ENCODE data around the gene CLCN3. TPM values are rescaled to one million over a fixed set of nuclear protein-coding genes. Genes with fewer than 3 reads are reported as not detected.
A peak's percentile ranks its signal among the peaks of the same experiment; 100 is the strongest.

CLCN3 gene
- total RNA-seq, 3 donors from 2014 or later (not counting 1 experiment from before 2014, with no cell fraction given) = 20.7 to 26.0 (median 21.0) TPM

GRCh38 chr4:169682372-169683047 lies 62.1 kb downstream of the CLCN3 start:
- no peaks in the 10 kb centered on the region for H3K9me3 ChIP-seq (ENCODE audit: control insufficient read depth, insufficient read depth, low read length)
- H3K27ac ChIP-seq (ENCODE audit: low read length) = no peak overlapping the region
- no peaks in the 10 kb centered on the region for H3K27me3 Mint-ChIP-seq (ENCODE audit: low read depth in 2 of 2)
- intact Hi-C loops (cut with micrococcal nuclease) = no loop called here
- WGBS (ENCODE audit: insufficient coverage) = 100% methylated on average over 2 of the region's 4 CpGs
- H3K27ac Mint-ChIP-seq = no peak overlapping the region
- H3K9me3 Mint-ChIP-seq = no peaks in the 10 kb centered on the region
- ATAC-seq (no peak), DNase-seq (no peak)
- H3K36me3 Mint-ChIP-seq = no peaks in the 10 kb centered on the region
- no peaks in the 10 kb centered on the region for H3K27me3 ChIP-seq (ENCODE audit: control insufficient read depth, insufficient read depth, low read length)
- no peaks in the 10 kb centered on the region for H3K36me3 ChIP-seq (ENCODE audit: control insufficient read depth, insufficient read depth, low read length)
- no peak overlapping the region for H3K4me3 Mint-ChIP-seq
- H3K4me1 Mint-ChIP-seq = peaks cover 0 to 3% of the 10 kb centered on the region in 2 donors
- no peak for TF ChIP-seq CTCF (IDR thresholded peaks at IDR 0.05)
- H3K4me3 ChIP-seq (ENCODE audit: low read length) = no peak overlapping the region
- no peaks in the 10 kb centered on the region for H3K4me1 ChIP-seq (ENCODE audit: control insufficient read depth, insufficient read depth, low read length)

DNA sequence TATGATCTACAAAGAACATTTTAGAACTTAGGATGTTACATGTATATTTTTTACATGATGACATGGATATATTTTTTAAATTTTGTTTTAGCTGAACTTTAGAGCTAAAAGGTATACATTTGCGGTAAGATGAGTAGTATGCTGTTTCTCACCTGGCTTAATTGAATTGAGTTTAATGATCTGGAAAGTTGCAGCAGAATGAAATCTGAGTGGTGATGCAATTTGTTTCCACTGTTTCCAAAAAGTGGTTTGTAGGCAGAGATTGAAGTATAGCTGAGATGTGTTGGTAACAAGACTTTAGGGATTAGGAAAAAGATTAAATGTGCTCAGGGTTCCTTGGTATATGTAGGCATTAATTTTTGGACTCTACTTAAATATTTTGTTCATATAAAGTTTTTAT lies 69.3 kb downstream of the CLCN3 start:
- no peaks in the 10 kb centered on the region for H3K27me3 Mint-ChIP-seq (ENCODE audit: low read depth in 2 of 2)
- no peaks in the 10 kb centered on the region for H3K4me1 ChIP-seq (ENCODE audit: control insufficient read depth, insufficient read depth, low read length)
- DNase-seq = no peak
- H3K36me3 ChIP-seq (ENCODE audit: control insufficient read depth, insufficient read depth, low read length) = peaks cover 20% of the 10 kb centered on the region
- no peak for TF ChIP-seq CTCF (IDR thresholded peaks at IDR 0.05)
- no peaks in the 10 kb centered on the region for H3K4me1 Mint-ChIP-seq
- H3K27me3 ChIP-seq (ENCODE audit: control insufficient read depth, insufficient read depth, low read length) = no peaks in the 10 kb centered on the region
- no peaks in the 10 kb centered on the region for H3K9me3 ChIP-seq (ENCODE audit: control insufficient read depth, insufficient read depth, low read length)
- no peak for ATAC-seq
- H3K9me3 Mint-ChIP-seq = no peaks in the 10 kb centered on the region
- intact Hi-C loops (cut with micrococcal nuclease) = no loop called here
- H3K36me3 Mint-ChIP-seq = peaks cover 7% of the 10 kb centered on the region
- 94% methylated on average over 1 of the region's 1 CpG for WGBS (ENCODE audit: insufficient coverage)
- peak overlapping the region in 1 of 2 donors; percentile 6 for H3K27ac Mint-ChIP-seq
- H3K4me3 Mint-ChIP-seq = no peak overlapping the region
- H3K4me3 ChIP-seq (ENCODE audit: low read length) = no peak overlapping the region
- H3K27ac ChIP-seq (ENCODE audit: low read length) = no peak overlapping the region

- DNase-seq = no peak
- H3K9me3 Mint-ChIP-seq = no peaks in the 10 kb centered on the region
- Histone ChIP-seq H3K36me3 (ENCODE audit: control insufficient read depth, insufficient read depth, low read length) (peaks cover 22% of the 10 kb centered on the region), H3K27me3 (ENCODE audit: control insufficient read depth, insufficient read depth, low read length) (no peaks in the 10 kb centered on the region), H3K27ac (ENCODE audit: low read length) (no peak overlapping the region), H3K4me3 (ENCODE audit: low read length) (no peak overlapping the region), H3K9me3 (ENCODE audit: control insufficient read depth, insufficient read depth, low read length) (no peaks in the 10 kb centered on the region), H3K4me1 (ENCODE audit: control insufficient read depth, insufficient read depth, low read length) (no peaks in the 10 kb centered on the region)
- H3K27ac Mint-ChIP-seq = no peak overlapping the region
- no peaks in the 10 kb centered on the region for H3K27me3 Mint-ChIP-seq (ENCODE audit: low read depth in 2 of 2)
- no peaks in the 10 kb centered on the region for H3K4me1 Mint-ChIP-seq
- peaks cover 7% of the 10 kb centered on the region for H3K36me3 Mint-ChIP-seq
- TF ChIP-seq CTCF (IDR thresholded peaks at IDR 0.05) = no peak
- WGBS (ENCODE audit: insufficient coverage) = 95% methylated on average over 5 of the region's 5 CpGs
- H3K4me3 Mint-ChIP-seq = no peak overlapping the region
- no peak for ATAC-seq
- intact Hi-C loops (cut with micrococcal nuclease) = no loop called here
These were observed 70.4 kb downstream of the CLCN3 start for GRCh38 chr4:169690787-169691186.

GRCh38 chr4:169698331-169698730 lies 78.0 kb downstream of the CLCN3 start:
- no peaks in the 10 kb centered on the region for H3K27me3 Mint-ChIP-seq (ENCODE audit: low read depth in 2 of 2)
- H3K4me1 Mint-ChIP-seq = no peaks in the 10 kb centered on the region
- H3K9me3 Mint-ChIP-seq = no peaks in the 10 kb centered on the region
- Histone ChIP-seq H3K27me3 (ENCODE audit: control insufficient read depth, insufficient read depth, low read length) (no peaks in the 10 kb centered on the region), H3K9me3 (ENCODE audit: control insufficient read depth, insufficient read depth, low read length) (no peaks in the 10 kb centered on the region), H3K4me3 (ENCODE audit: low read length) (no peak overlapping the region), H3K4me1 (ENCODE audit: control insufficient read depth, insufficient read depth, low read length) (no peaks in the 10 kb centered on the region), H3K36me3 (ENCODE audit: control insufficient read depth, insufficient read depth, low read length) (peaks cover 35% of the 10 kb centered on the region), H3K27ac (ENCODE audit: low read length) (no peak overlapping the region)
- no peak overlapping the region for H3K4me3 Mint-ChIP-seq
- no peak for TF ChIP-seq CTCF (IDR thresholded peaks at IDR 0.05)
- intact Hi-C loops (cut with micrococcal nuclease) = no loop called here
- H3K27ac Mint-ChIP-seq = peak overlapping the region in 1 of 2 donors; percentile 60
- WGBS (ENCODE audit: insufficient coverage) = 57% methylated on average over 5 of the region's 5 CpGs
- no peak for ATAC-seq
- H3K36me3 Mint-ChIP-seq = peaks cover 24% of the 10 kb centered on the region
- DNase-seq = no peak
